Neural crest cell (in vitro differentiated cells): ENCODE data around the gene TEKT4. TPM values are rescaled to one million over a fixed set of nuclear protein-coding genes. Genes with fewer than 3 reads are reported as not detected.
"Not testable (repeated sequence)": the region's sequence is repeated elsewhere in the genome, so short reads cannot be mapped to it uniquely, and the experiment has no call there.

Experiments
- DNase-seq: peaks from one replicate; pipeline ENCODE4 v3.0.0; 2021; ENCODE audit warnings: low read depth, mixed read lengths, low spot score
- H3K27ac Mint-ChIP-seq: one replicate; pipeline ENCODE4 v1.8.0; 2021; ENCODE audit warnings: mild to moderate bottlenecking, mixed read lengths; ENCODE audit not compliant: unreplicated experiment
- H3K27me3 Mint-ChIP-seq: 2 replicates; pipeline ENCODE4 v1.8.0; 2021; ENCODE audit warnings: low read depth, mild to moderate bottlenecking, mixed read lengths
- H3K36me3 Mint-ChIP-seq: 2 replicates; pipeline ENCODE4 v1.8.0; 2021; ENCODE audit warnings: low read depth, mild to moderate bottlenecking, mixed read lengths
- H3K4me1 Mint-ChIP-seq: 2 replicates; pipeline ENCODE4 v1.8.0; 2021; ENCODE audit warnings: mixed read lengths
- H3K4me3 Mint-ChIP-seq: one replicate; pipeline ENCODE4 v1.8.0; 2021; ENCODE audit warnings: mild to moderate bottlenecking, mixed read lengths
- H3K9me3 Mint-ChIP-seq: 2 replicates; pipeline ENCODE4 v1.8.0; 2021; ENCODE audit warnings: mixed read lengths
- total RNA-seq: library from RNA; stranded (reverse); gene quantifications from 2 replicates; pipeline ENCODE4 v1.2.1, GENCODE V29; 2021
- TF ChIP-seq, protein P1 (sequence below): fragments of 200-600 bp; sonication (generic); conservative IDR thresholded peaks from 2 replicates; pipeline ENCODE4 v1.5.0; 2021; ENCODE audit warnings: antibody characterized with exemption, mild to moderate bottlenecking

TEKT4 gene
- total RNA-seq, 1 donor from 2014 or later, result not detected

DNA sequence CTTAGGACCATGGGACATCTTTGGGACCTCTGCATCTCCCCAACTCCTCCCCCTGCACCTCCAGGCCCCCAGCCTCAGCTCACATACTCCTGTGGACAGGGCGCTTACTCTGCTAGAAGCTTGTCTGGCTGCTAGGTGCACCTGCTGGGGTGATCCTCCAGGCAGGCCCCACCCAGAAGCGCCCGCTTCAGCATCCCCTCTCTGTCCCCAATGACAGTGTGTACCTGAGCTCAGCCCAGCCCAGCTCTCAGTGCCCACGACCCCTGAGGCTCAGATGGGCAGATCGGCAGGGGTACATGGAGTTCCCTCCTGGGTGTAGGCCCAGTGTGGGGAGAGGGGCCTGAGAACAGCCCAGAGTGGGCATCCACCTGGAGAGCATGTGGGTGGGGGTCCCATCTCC lies 5.9 kb downstream of the TEKT4 start:
- Mint-ChIP-seq H3K9me3 (no peaks in the 10 kb centered on the region), H3K27me3 (peaks cover 19% of the 10 kb centered on the region), H3K36me3 (no peaks in the 10 kb centered on the region), H3K4me3 (no peak overlapping the region), H3K27ac (no peak overlapping the region), H3K4me1 (no peaks in the 10 kb centered on the region)
- TF ChIP-seq, protein P1, sequence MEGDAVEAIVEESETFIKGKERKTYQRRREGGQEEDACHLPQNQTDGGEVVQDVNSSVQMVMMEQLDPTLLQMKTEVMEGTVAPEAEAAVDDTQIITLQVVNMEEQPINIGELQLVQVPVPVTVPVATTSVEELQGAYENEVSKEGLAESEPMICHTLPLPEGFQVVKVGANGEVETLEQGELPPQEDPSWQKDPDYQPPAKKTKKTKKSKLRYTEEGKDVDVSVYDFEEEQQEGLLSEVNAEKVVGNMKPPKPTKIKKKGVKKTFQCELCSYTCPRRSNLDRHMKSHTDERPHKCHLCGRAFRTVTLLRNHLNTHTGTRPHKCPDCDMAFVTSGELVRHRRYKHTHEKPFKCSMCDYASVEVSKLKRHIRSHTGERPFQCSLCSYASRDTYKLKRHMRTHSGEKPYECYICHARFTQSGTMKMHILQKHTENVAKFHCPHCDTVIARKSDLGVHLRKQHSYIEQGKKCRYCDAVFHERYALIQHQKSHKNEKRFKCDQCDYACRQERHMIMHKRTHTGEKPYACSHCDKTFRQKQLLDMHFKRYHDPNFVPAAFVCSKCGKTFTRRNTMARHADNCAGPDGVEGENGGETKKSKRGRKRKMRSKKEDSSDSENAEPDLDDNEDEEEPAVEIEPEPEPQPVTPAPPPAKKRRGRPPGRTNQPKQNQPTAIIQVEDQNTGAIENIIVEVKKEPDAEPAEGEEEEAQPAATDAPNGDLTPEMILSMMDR, result no peak
- DNase-seq, result no peak

DNA sequence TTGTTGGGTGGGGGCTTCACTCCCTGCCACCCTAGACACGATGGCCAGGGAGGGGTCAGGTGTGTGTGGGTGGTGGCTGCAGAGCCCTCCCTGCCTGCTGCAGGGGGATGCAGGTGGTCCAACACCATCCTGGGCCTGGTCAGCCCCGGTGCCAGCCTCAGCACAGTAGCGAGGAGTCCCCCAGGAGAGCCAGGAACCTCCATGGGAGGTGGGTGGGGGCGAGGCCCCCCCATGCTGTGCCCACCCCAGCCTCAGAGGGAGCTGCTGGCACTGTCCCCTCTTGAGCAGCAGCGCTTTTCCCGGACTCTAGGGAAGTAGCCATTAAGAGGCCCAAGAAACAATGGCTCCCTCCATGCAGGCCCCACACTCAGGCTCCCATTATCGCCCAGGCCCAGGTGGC lies 7.3 kb downstream of the TEKT4 start:
- peaks cover 18% of the 10 kb centered on the region for H3K27me3 Mint-ChIP-seq
- not testable (repeated sequence) for H3K9me3 Mint-ChIP-seq, H3K4me1 Mint-ChIP-seq, H3K36me3 Mint-ChIP-seq, H3K4me3 Mint-ChIP-seq, DNase-seq, H3K27ac Mint-ChIP-seq

DNA sequence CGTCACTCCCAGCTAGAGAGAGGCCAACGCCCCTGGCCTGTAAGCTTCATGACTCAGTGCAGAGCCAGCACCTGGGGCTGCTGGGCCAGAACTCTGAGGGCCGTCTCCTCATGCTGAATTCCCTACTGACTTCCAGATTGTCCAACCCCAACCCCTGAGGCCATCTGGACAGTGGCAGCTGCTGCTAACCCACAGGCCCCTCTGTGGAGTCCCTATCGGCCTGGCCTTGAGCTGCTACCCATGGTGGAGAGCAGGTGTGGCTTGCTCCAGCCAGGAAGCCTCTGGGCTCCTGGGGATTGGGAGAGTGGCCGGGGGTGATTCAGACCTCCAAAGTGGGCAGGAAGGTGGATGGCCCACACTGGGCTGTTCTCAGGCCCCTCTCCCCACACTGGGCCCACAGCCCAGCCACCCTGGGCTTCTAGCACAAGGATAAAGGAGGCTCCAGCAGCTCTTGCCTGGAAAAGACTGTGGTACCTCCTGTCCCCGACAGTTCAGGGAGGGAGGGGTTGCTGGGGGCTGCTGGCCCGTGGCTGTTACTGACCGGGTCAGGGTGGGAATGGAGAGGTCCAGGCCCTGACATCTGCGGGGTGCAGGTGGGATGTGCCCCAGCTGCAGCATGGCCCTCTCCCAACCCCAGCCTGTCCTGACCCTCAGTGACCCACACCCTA lies 8.2 kb downstream of the TEKT4 start:
- DNase-seq, result no peak
- Mint-ChIP-seq H3K9me3 (no peaks in the 10 kb centered on the region), H3K4me3 (no peak overlapping the region), H3K36me3 (no peaks in the 10 kb centered on the region), H3K27me3 (peaks cover 20% of the 10 kb centered on the region), H3K27ac (no peak overlapping the region), H3K4me1 (no peaks in the 10 kb centered on the region)
- TF ChIP-seq, protein P1, result no peak

DNA sequence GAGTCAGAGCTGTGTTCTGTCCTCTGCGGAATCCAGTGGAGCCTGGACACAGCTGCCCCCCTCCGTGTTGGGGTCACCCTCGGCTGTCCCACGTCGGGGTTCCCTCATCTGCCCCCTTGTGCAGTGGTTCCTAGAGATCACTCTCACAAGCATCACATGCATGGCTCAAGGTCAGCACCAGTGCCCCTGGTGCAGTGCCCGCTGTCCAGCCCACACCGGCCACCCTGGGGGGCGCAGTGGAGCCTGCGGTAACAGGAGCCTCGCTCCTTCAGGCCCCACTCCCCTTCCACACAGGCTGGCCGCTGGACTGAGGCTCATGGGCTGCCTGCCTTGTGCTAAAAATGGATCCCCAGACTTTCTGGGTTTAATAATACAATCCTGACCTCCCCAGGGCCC lies 8.8 kb downstream of the TEKT4 start:
- no peak overlapping the region for H3K4me3 Mint-ChIP-seq
- no peak for DNase-seq
- no peaks in the 10 kb centered on the region for H3K4me1 Mint-ChIP-seq
- TF ChIP-seq, protein P1, result no peak
- no peaks in the 10 kb centered on the region for H3K36me3 Mint-ChIP-seq
- no peak overlapping the region for H3K27ac Mint-ChIP-seq
- no peaks in the 10 kb centered on the region for H3K9me3 Mint-ChIP-seq
- peaks cover 23% of the 10 kb centered on the region for H3K27me3 Mint-ChIP-seq

DNA sequence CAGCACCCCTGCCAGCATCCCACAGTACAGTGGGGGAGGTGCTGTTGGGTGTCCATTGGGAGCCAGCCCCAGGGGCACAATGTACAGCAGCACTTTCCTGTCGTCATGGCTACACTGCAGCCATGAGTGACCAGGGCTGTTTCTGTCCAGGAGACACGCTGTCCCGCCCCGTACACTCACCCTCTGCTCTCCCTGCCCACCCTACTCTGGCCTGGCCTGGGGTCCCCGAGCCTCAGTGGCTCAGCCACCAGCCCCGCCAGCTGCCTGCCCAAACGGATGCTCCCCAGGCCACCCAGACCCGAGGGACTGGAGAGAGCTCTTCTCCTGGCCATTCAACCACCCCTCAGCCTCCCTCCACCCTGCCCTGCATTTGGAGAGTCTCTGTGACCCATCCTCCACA lies 9.3 kb downstream of the TEKT4 start:
- TF ChIP-seq, protein P1, result no peak
- H3K9me3 Mint-ChIP-seq, result no peaks in the 10 kb centered on the region
- DNase-seq, result no peak
- no peak overlapping the region for H3K27ac Mint-ChIP-seq
- no peaks in the 10 kb centered on the region for H3K36me3 Mint-ChIP-seq
- H3K4me1 Mint-ChIP-seq, result no peaks in the 10 kb centered on the region
- H3K27me3 Mint-ChIP-seq, result peaks cover 28% of the 10 kb centered on the region
- no peak overlapping the region for H3K4me3 Mint-ChIP-seq

DNA sequence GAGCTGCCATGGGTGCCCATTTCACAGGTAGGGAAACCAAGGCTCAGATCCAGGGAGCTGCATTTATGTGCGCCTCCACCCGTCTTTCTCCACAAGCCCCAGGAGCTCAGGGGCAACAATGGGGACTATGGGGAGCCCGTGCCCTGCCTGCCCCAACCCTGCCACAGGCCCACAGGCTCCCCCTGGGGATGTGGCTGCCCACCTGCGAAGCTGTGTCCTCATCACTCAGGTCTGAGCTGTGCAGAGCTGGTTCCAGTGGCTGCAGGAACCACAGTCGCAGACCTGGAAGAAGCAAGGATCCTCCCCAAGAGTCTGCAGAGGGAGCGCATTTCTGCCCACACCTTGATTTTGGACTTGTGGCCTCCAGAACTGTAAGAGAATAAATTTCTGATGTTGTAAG lies 9.8 kb downstream of the TEKT4 start:
- Mint-ChIP-seq H3K9me3 (no peaks in the 10 kb centered on the region), H3K27ac (no peak overlapping the region), H3K4me3 (no peak overlapping the region), H3K4me1 (no peaks in the 10 kb centered on the region), H3K27me3 (peaks cover 33% of the 10 kb centered on the region), H3K36me3 (no peaks in the 10 kb centered on the region)
- no peak for DNase-seq
- TF ChIP-seq, protein P1, result no peak
